Measurements from ENCODE around the gene GTPBP1. TPM values are rescaled to one million over a fixed set of nuclear protein-coding genes. Genes with fewer than 3 reads are reported as not detected.

Gene GTPBP1
- total and polyA plus RNA-seq, 2 donors (not counting 3 experiments of a cell fraction or from before 2014, with no cell fraction given), result 29.8 to 50.3 TPM

GRCh38 chr22:38775656-38776055 lies 69.9 kb downstream of the GTPBP1 start:
- Histone ChIP-seq H3K9ac (replicated peaks; ENCODE audit: extremely low read depth, insufficient read depth, low read length) (no peak overlapping the region), H3K27ac (ENCODE audit: insufficient read depth, low read depth, low read length) (no peak overlapping the region), H3K4me2 (ENCODE audit: insufficient read depth, low read length) (no peak overlapping the region), H2AFZ (ENCODE audit: low read depth, low read length) (no peak overlapping the region), H3K4me1 (ENCODE audit: control insufficient read depth, extremely low read depth, insufficient read depth, low read length) (no peaks in the 10 kb centered on the region), H3K9me1 (replicated peaks; ENCODE audit: control insufficient read depth, extremely low read depth, insufficient read depth, low read length) (no peaks in the 10 kb centered on the region), H4K20me1 (replicated peaks; ENCODE audit: control insufficient read depth, extremely low read depth, insufficient read depth, low read length) (no peaks in the 10 kb centered on the region), H3K36me3 (ENCODE audit: control insufficient read depth in 2 of 2, extremely low read depth in 1 of 2, insufficient read depth in 2 of 2, low read length in 2 of 2) (no peaks in the 10 kb centered on the region), H3K4me3 (replicated peaks in 1 of 3; ENCODE audit: insufficient read depth in 1 of 3, low read depth in 1 of 3, low read length in 3 of 3) (no peak overlapping the region), H3K79me2 (ENCODE audit: control insufficient read depth, insufficient read depth, low read length) (no peaks in the 10 kb centered on the region), H3K27me3 (ENCODE audit: control insufficient read depth in 2 of 2, insufficient read depth in 2 of 2, low read length in 2 of 2) (no peaks in the 10 kb centered on the region), H3K9me3 (replicated peaks; ENCODE audit: control insufficient read depth, insufficient read depth, low read length) (no peaks in the 10 kb centered on the region)
- no peak for DNase-seq (ENCODE audit: low read depth, low spot score)
- dilution Hi-C loops (cut with MboI; ENCODE audit: extremely low pct_ligation_motif_present, low sequenced_read_pairs), result no loop called here
- BruUV-seq (replicated peaks), result no TSS peak
- ChIA-PET CTCF (interaction anchor here (1.7 kb wide), 1 partner anchor 67 kb away, joined by 5 read pairs; no protein-coding TSS in a partner anchor), POLR2A (no interaction called here)
- intact Hi-C loops (cut with micrococcal nuclease), result no loop called here
- FAIRE-seq, result no peak
- TF ChIP-seq EZH2 (IDR thresholded peaks at IDR 0.05; ENCODE audit: borderline replicate concordance, low read depth, low read length, severe bottlenecking) (no peak), GATA2 (IDR thresholded peaks at IDR 0.05; ENCODE audit: insufficient read depth, insufficient read length, low read depth, low read length) (no peak), MAX (IDR thresholded peaks at IDR 0.05; ENCODE audit: insufficient read depth, insufficient read length) (no peak), FOS (IDR thresholded peaks at IDR 0.05; ENCODE audit: borderline replicate concordance, insufficient read depth, low read length) (no peak), MYC (IDR thresholded peaks at IDR 0.05; ENCODE audit: low read depth, low read length) (no peak), POLR2AphosphoS5 (IDR thresholded peaks at IDR 0.05; ENCODE audit: insufficient read depth, low read depth, low read length) (no peak), JUN (IDR thresholded peaks at IDR 0.05; ENCODE audit: borderline replicate concordance, insufficient read depth, insufficient read length, low read depth) (no peak), CTCF (IDR thresholded peaks at IDR 0.05; ENCODE audit: extremely low read depth in 1 of 2, insufficient read depth in 1 of 2, low read depth in 1 of 2, low read length in 2 of 2) (no peak), POLR2A (IDR thresholded peaks at IDR 0.05; ENCODE audit: low read depth, low read length) (no peak)
